OCI-LY3 (cell line): Measurements from ENCODE around the gene CD9.

Source experiments
- H2AFZ ChIP-seq: fragments of 200-600, 300-600 bp; shearing (Covaris generic); 2 replicates; pipeline ENCODE4 v1.6.0; 2014; ENCODE audit warnings: antibody characterized with exemption, low read depth, low read length
- H3K27ac ChIP-seq: fragments of 200-600, 300-600 bp; sonication (generic); 2 replicates; pipeline ENCODE4 v1.5.1; 2014; ENCODE audit warnings: mild to moderate bottlenecking, low read length, moderate library complexity, mixed read lengths
- H3K27me3 ChIP-seq: fragments of 200-600, 300-600 bp; sonication (generic); 2 replicates; pipeline ENCODE4 v1.6.1; 2014; ENCODE audit warnings: low read depth, low read length, mixed read lengths
- H3K36me3 ChIP-seq: fragments of 200-600, 300-600 bp; sonication (generic); replicated peaks from 2 replicates; pipeline ENCODE3; 2014; ENCODE audit warnings: low read depth, low read length, mixed read lengths
- H3K4me1 ChIP-seq: fragments of 300-600, 200-600 bp; sonication (generic); 2 replicates; pipeline ENCODE4 v1.6.1; 2014; ENCODE audit warnings: low read length, mixed read lengths
- H3K4me2 ChIP-seq: fragments of 200-600, 300-600 bp; sonication (generic); 2 replicates; pipeline ENCODE4 v1.6.1; 2014; ENCODE audit warnings: low read length, mixed read lengths
- H3K4me3 ChIP-seq: fragments of 300-600, 200-600 bp; sonication (generic); 2 replicates; pipeline ENCODE4 v1.5.1; 2014; ENCODE audit warnings: antibody characterized with exemption, mild to moderate bottlenecking, low read length, moderate library complexity
- H3K79me2 ChIP-seq: fragments of 300-600, 200-600 bp; shearing (Covaris generic); 2 replicates; pipeline ENCODE4 v1.6.1; 2014; ENCODE audit warnings: mild to moderate bottlenecking, low read length, mixed read lengths
- H3K9ac ChIP-seq: fragments of 300-600, 200-600 bp; shearing (Covaris generic); 2 replicates; pipeline ENCODE4 v1.6.0; 2014; ENCODE audit warnings: mild to moderate bottlenecking, low read length, moderate library complexity
- H3K9me3 ChIP-seq: fragments of 200-600, 300-600 bp; shearing (Covaris generic); 2 replicates; pipeline ENCODE4 v1.6.1; 2014; ENCODE audit warnings: low read length, mixed read lengths; ENCODE audit not compliant: insufficient read depth
- H4K20me1 ChIP-seq: fragments of 200-600, 300-600 bp; sonication (generic); 2 replicates; pipeline ENCODE4 v1.6.1; 2016; ENCODE audit warnings: low read length, mixed read lengths; ENCODE audit not compliant: insufficient read depth
- CTCF ChIP-seq: fragments of 200-600, 300-600 bp; sonication (generic); IDR thresholded peaks from 2 replicates; pipeline ENCODE4 v1.5.1; 2014; ENCODE audit warnings: antibody characterized with exemption, low read length, low read depth
- EZH2phosphoT487 ChIP-seq: fragments of 200-600 bp; shearing (Covaris generic); IDR thresholded peaks from 2 replicates; pipeline ENCODE4 v1.6.1; 2018; ENCODE audit warnings: antibody characterized with exemption, mixed run types, low read depth

The CD9 gene

GRCh38 chr12:6203601-6204000 lies 3.4 kb downstream of the CD9 start:
- no peak for TF ChIP-seq CTCF
- no peak for TF ChIP-seq EZH2phosphoT487
- Histone ChIP-seq H3K9ac (no peak overlapping the region), H3K79me2 (no peaks in the 10 kb centered on the region), H3K4me1 (peaks cover 12% of the 10 kb centered on the region), H4K20me1 (no peaks in the 10 kb centered on the region), H3K27me3 (peaks cover 47% of the 10 kb centered on the region), H3K9me3 (no peaks in the 10 kb centered on the region), H2AFZ (no peak overlapping the region), H3K4me3 (no peak overlapping the region), H3K4me2 (no peak overlapping the region), H3K27ac (no peak overlapping the region), H3K36me3 (no peaks in the 10 kb centered on the region)

GRCh38 chr12:6204533-6205143 lies 4.4 kb downstream of the CD9 start:
- H3K27ac ChIP-seq, result no peak overlapping the region

GRCh38 chr12:6205144-6205539 lies 4.9 kb downstream of the CD9 start:
- no peak overlapping the region for H3K4me3 ChIP-seq

More at GRCh38 chr12:6204533-6205143, 4.4 kb downstream of the CD9 start:
- no peaks in the 10 kb centered on the region for H3K36me3 ChIP-seq
- H3K27me3 ChIP-seq, result peaks cover 37% of the 10 kb centered on the region
- H3K4me2 ChIP-seq, result no peak overlapping the region
- TF ChIP-seq CTCF, result no peak; the same call in 1 of the 2 replicates
- TF ChIP-seq EZH2phosphoT487, result no peak
- H2AFZ ChIP-seq, result no peak overlapping the region
- no peak overlapping the region for H3K4me3 ChIP-seq
- H3K4me1 ChIP-seq, result 0 out of 2 replicates have a peak, but pooled peaks cover 5% of the 10 kb centered on the region
- H3K9ac ChIP-seq, result no peak overlapping the region
- H3K9me3 ChIP-seq, result no peaks in the 10 kb centered on the region
- no peaks in the 10 kb centered on the region for H3K79me2 ChIP-seq
- no peaks in the 10 kb centered on the region for H4K20me1 ChIP-seq

GRCh38 chr12:6205761-6206160 lies 5.6 kb downstream of the CD9 start:
- Histone ChIP-seq H3K36me3 (no peaks in the 10 kb centered on the region), H3K4me1 (0 out of 2 replicates have a peak, but pooled peaks cover 3% of the 10 kb centered on the region), H3K4me3 (no peak overlapping the region), H3K9me3 (no peaks in the 10 kb centered on the region), H2AFZ (no peak overlapping the region), H4K20me1 (no peaks in the 10 kb centered on the region), H3K79me2 (no peaks in the 10 kb centered on the region), H3K4me2 (no peak overlapping the region), H3K27me3 (peaks cover 34% of the 10 kb centered on the region), H3K9ac (no peak overlapping the region), H3K27ac (no peak overlapping the region)
- TF ChIP-seq CTCF (no peak), EZH2phosphoT487 (no peak)

More at GRCh38 chr12:6205144-6205539, 4.9 kb downstream of the CD9 start:
- no peak overlapping the region for H3K9ac ChIP-seq
- H3K9me3 ChIP-seq, result no peaks in the 10 kb centered on the region
- H4K20me1 ChIP-seq, result no peaks in the 10 kb centered on the region
- no peaks in the 10 kb centered on the region for H3K36me3 ChIP-seq
- H3K4me2 ChIP-seq, result no peak overlapping the region
- peaks cover 36% of the 10 kb centered on the region for H3K27me3 ChIP-seq
- H2AFZ ChIP-seq, result no peak overlapping the region
- H3K4me1 ChIP-seq, result 0 out of 2 replicates have a peak, but pooled peaks cover 5% of the 10 kb centered on the region
- TF ChIP-seq EZH2phosphoT487, result no peak
- TF ChIP-seq CTCF, result no peak
- no peaks in the 10 kb centered on the region for H3K79me2 ChIP-seq
- H3K27ac ChIP-seq, result no peak overlapping the region
